HepG2 (cell line): Measurements from ENCODE around the gene BCL7A. TPM values are rescaled to one million over a fixed set of nuclear protein-coding genes. Genes with fewer than 3 reads are reported as not detected.

ENCODE experiments used
- ATAC-seq: fragments of 200-7000 bp; cut with Tn5 transposase; 3 replicates; pipeline ENCODE4 v1.9.1; 2020; ENCODE audit warnings: mild to moderate bottlenecking, moderate library complexity
- BruUV-seq: library from RNA; stranded (reverse); fragments of 400-500 nt; replicated peaks from 2 replicates; lab custom pipeline; 2021; lab: Mats Ljungman, UMichigan
- CTCF ChIA-PET: fragments of 300-600 bp; formaldehyde crosslinking; extraction: SDS; loops from one replicate; lab custom pipeline; 2021; ENCODE audit warnings: low total read pairs, inconsistent platforms, low intra/inter-chr PET ratio; lab: Yijun Ruan, JAX
- POLR2A ChIA-PET: fragments of 350-600 bp; sonication (Branson Sonifier 250); formaldehyde crosslinking; loops from one replicate; lab custom pipeline; 2020; ENCODE audit warnings: antibody characterized with exemption, inconsistent platforms; lab: Yijun Ruan, JAX
- DNase-seq: peaks from one replicate; pipeline ENCODE4 v3.0.0-alpha.2; 2015; ENCODE audit warnings: low spot score
- FAIRE-seq: peaks from 3 replicates; lab custom pipeline; 2011; peaks lifted over from hg19 to GRCh38; lab: Jason Lieb, UNC
- H2AFZ ChIP-seq: one replicate; pipeline ENCODE4 v1.6.1; 2011; ENCODE audit warnings: low read length, inconsistent platforms
- H3K27ac ChIP-seq: fragments of 300-600 bp; 3 replicates; pipeline ENCODE4 v1.8.0; 2011; ENCODE audit warnings: mixed run types, mild to moderate bottlenecking, mixed read lengths, low read length, inconsistent platforms; ENCODE audit not compliant: insufficient read depth; ENCODE audit errors: extremely low read length
- H3K27me3 ChIP-seq, 2 experiments: fragments of 200-600 bp in 1 of 2; 2 replicates in 1 of 2; 3 replicates in 1 of 2; pipeline versions ENCODE4 v1.6.0 to v1.8.0; 2011; ENCODE audit warnings: low read length in 2 of 2, mild to moderate bottlenecking in 2 of 2, moderate library complexity in 2 of 2, inconsistent platforms in 1 of 2; ENCODE audit not compliant: insufficient read depth in 2 of 2, control insufficient read depth in 1 of 2
- H3K36me3 ChIP-seq, 2 experiments: fragments of 200-600 bp in 1 of 2; replicated peaks in 1 of 2; 2 replicates in 1 of 2; 3 replicates in 1 of 2; pipeline versions ENCODE4 v1.5.1 to v1.8.0; 2011; ENCODE audit warnings: low read length in 2 of 2, inconsistent platforms in 1 of 2; ENCODE audit not compliant: insufficient read depth in 2 of 2, control insufficient read depth in 1 of 2
- H3K4me1 ChIP-seq: 2 replicates; pipeline ENCODE4 v1.5.1; 2012; ENCODE audit warnings: low read length, inconsistent platforms; ENCODE audit not compliant: insufficient read depth
- H3K4me2 ChIP-seq: 2 replicates; pipeline ENCODE4 v1.6.0; 2011; ENCODE audit warnings: low read depth, low read length, inconsistent platforms
- H3K4me3 ChIP-seq, 3 experiments: fragments of 200-600 bp in 1 of 3; sonication (generic), shearing (Covaris generic) in 1 of 3; replicated peaks in 1 of 3; 2 replicates each; pipeline ENCODE4 v1.5.1; 2011 to 2016; ENCODE audit warnings: low read length in 3 of 3, inconsistent platforms in 2 of 3, low read depth in 2 of 3, mild to moderate bottlenecking in 2 of 3, control low read depth in 1 of 3, mixed read lengths in 1 of 3; ENCODE audit not compliant: insufficient read depth in 1 of 3
- H3K79me2 ChIP-seq: one replicate; pipeline ENCODE4 v1.6.1; 2011; ENCODE audit warnings: low read length, inconsistent platforms; ENCODE audit not compliant: insufficient read depth
- H3K9ac ChIP-seq: 2 replicates; pipeline ENCODE4 v1.6.0; 2011; ENCODE audit warnings: mild to moderate bottlenecking, low read depth, low read length, inconsistent platforms; ENCODE audit not compliant: insufficient read depth
- H3K9me3 ChIP-seq: 2 replicates; pipeline ENCODE4 v1.5.1; 2012; ENCODE audit warnings: mild to moderate bottlenecking, low read length
- H4K20me1 ChIP-seq: 2 replicates; pipeline ENCODE4 v1.6.0; 2011; ENCODE audit warnings: inconsistent platforms, mild to moderate bottlenecking, low read length, moderate library complexity; ENCODE audit not compliant: insufficient read depth
- ATM ChIP-seq: fragments of 450-650 bp; IDR thresholded peaks from 2 replicates; pipeline ENCODE4 v1.7.1; 2017; ENCODE audit warnings: mild to moderate bottlenecking, borderline replicate concordance
- CREBL2 ChIP-seq: sonication (generic); formaldehyde crosslinking; IDR thresholded peaks from 2 replicates; pipeline ENCODE4 v1.8.1; 2023; ENCODE audit warnings: missing genetic modification reagents, mild to moderate bottlenecking, borderline replicate concordance
- EED ChIP-seq: sonication (generic); formaldehyde crosslinking; IDR thresholded peaks from 2 replicates; pipeline ENCODE4 v1.5.0; 2020; ENCODE audit warnings: mild to moderate bottlenecking, missing genetic modification reagents
- GLI4 ChIP-seq: sonication (generic); formaldehyde crosslinking; IDR thresholded peaks from 2 replicates; pipeline ENCODE4 v1.5.1; 2020; ENCODE audit warnings: missing genetic modification reagents, mild to moderate bottlenecking, moderate library complexity, borderline replicate concordance
- HNRNPL ChIP-seq: fragments of 200-400 bp; formaldehyde crosslinking; IDR thresholded peaks from 2 replicates; pipeline ENCODE4 v1.6.1; 2017; ENCODE audit warnings: mild to moderate bottlenecking, low read depth, low read length
- SAFB2 ChIP-seq: sonication (generic); formaldehyde crosslinking; IDR thresholded peaks from 2 replicates; pipeline ENCODE4 v1.5.1; 2020; ENCODE audit warnings: missing genetic modification reagents, low read depth, mild to moderate bottlenecking, borderline replicate concordance
- ZNF142 ChIP-seq: sonication (generic); formaldehyde crosslinking; IDR thresholded peaks from 2 replicates; pipeline ENCODE4 v1.4.0; 2020; ENCODE audit warnings: missing genetic modification reagents
- ZNF431 ChIP-seq: sonication (generic); formaldehyde crosslinking; IDR thresholded peaks from 2 replicates; pipeline ENCODE4 v1.9.0; 2022; ENCODE audit warnings: missing genetic modification reagents, low read depth, mild to moderate bottlenecking, borderline replicate concordance
- WGBS: methylation state at CpG from one replicate; pipeline ENCODE4 v1.1.6; 2017; ENCODE audit warnings: low lambda C conversion rate; 5-methylcytosine and 5-hydroxymethylcytosine counted together
- in situ Hi-C: cut with HindIII; loops from 2 replicates; pipeline ENCODE4 v1.10.0; 2017; ENCODE audit warnings: low pct_unique_long_range_greater_than_20kb; ENCODE audit not compliant: extremely low pct_ligation_motif_present
- intact Hi-C: fragments of 100-400 bp; cut with micrococcal nuclease; formaldehyde crosslinking; loops from one replicate; pipeline ENCODE4 v1.10.0; 2022; ENCODE audit not compliant: unreplicated experiment
- polyA plus RNA-seq, 8 experiments: library from polyadenylated mRNA; depleted of rRNA in 3 of 8; stranded (reverse) in 7 of 8; unstranded in 1 of 8; fragments of >200 nt; fragmentation: Illumina TruSeq in 4 of 8; extraction: Trizol in 4 of 8; gene quantifications; 2 replicates each; pipeline versions ENCODE4 v1.2.1 to v1.2.3, GENCODE V29; 2011 to 2016; ENCODE audit warnings: low read depth in 4 of 8, missing spikeins in 1 of 8, mixed read lengths in 1 of 8; ENCODE audit not compliant: insufficient read depth in 1 of 8
- total RNA-seq, 5 experiments: library from RNA; depleted of rRNA; stranded (reverse); fragments of >200 nt; fragmentation: Illumina TruSeq; extraction: Trizol; gene quantifications; 2 replicates each; pipeline ENCODE4 v1.2.3, GENCODE V29; 2016; ENCODE audit warnings: low read depth in 1 of 5

BCL7A gene
- total and polyA plus RNA-seq, 2 of the 13 experiments (the other 11 are each of a cell fraction or from before 2014, with no cell fraction given) = 4.1 to 6.2 TPM

- peaks cover 50% of the 10 kb centered on the region for H3K4me1 ChIP-seq
- no peak overlapping the region for H3K4me2 ChIP-seq
- DNase-seq = no peak
- H4K20me1 ChIP-seq = peaks cover 22% of the 10 kb centered on the region; the same call in 1 of the 2 replicates
- ATAC-seq = no peak
- H3K9ac ChIP-seq = no peak overlapping the region
- no peak for FAIRE-seq
- intact Hi-C loops = no loop called here
- peaks cover 3 to 4% of the 10 kb centered on the region in 2 experiments; a peak in 3 of 5 replicates for H3K36me3 ChIP-seq
- ChIA-PET POLR2A (no interaction called here), CTCF (no interaction called here)
- H3K27ac ChIP-seq = no peak overlapping the region
- no peak overlapping the region; a peak in 1 of 6 replicates for H3K4me3 ChIP-seq
- H2AFZ ChIP-seq = no peak overlapping the region
- no peaks in the 10 kb centered on the region for H3K27me3 ChIP-seq
- 98% methylated on average over 9 of the region's 9 CpGs for WGBS
- no TSS peak for BruUV-seq
- no peaks in the 10 kb centered on the region for H3K9me3 ChIP-seq
- TF ChIP-seq HNRNPL (0 out of 2 replicates have a peak, but pooled peaks have one; percentile 57), EED (no peak), CREBL2 (no peak), ATM (peak; percentile 8; the same call in 1 of the 2 replicates), ZNF142 (CRISPR knock-in tag) (no peak), GLI4 (CRISPR knock-in tag) (no peak), SAFB2 (peak; percentile 27; the same call in 1 of the 2 replicates), ZNF431 (CRISPR knock-in tag) (0 out of 2 replicates have a peak, but pooled peaks have one; percentile 36)
- in situ Hi-C loops = no loop called here
- H3K79me2 ChIP-seq = peaks cover 26% of the 10 kb centered on the region
These were observed 71.6 kb downstream of the BCL7A start for GRCh38 chr12:122093098-122093883.
